Trophoblast cell (in vitro differentiated cells and primary cell): Measurements from ENCODE around the gene PAQR8.
A peak's percentile ranks its signal among the peaks of the same experiment; 100 is the strongest.

Source experiments
- DNase-seq, 2 donors: peaks; one replicate each; pipeline ENCODE4 v3.0.0-alpha.2; 2016
- H2AFZ ChIP-seq: 2 replicates; pipeline ENCODE4 v1.6.1; 2013; ENCODE audit warnings: low read length, moderate library complexity, mild to moderate bottlenecking; ENCODE audit not compliant: insufficient read depth, poor library complexity
- H2AK5ac ChIP-seq: 2 replicates; pipeline ENCODE4 v1.6.1; 2013; ENCODE audit warnings: mild to moderate bottlenecking, low read length
- H2BK120ac ChIP-seq: 2 replicates; pipeline ENCODE4 v1.6.1; 2013; ENCODE audit warnings: low read length, mild to moderate bottlenecking, moderate library complexity; ENCODE audit not compliant: insufficient read depth, poor library complexity
- H2BK12ac ChIP-seq: 2 replicates; pipeline ENCODE4 v1.6.1; 2013; ENCODE audit warnings: mild to moderate bottlenecking, low read length, moderate library complexity
- H2BK5ac ChIP-seq: 2 replicates; pipeline ENCODE4 v1.6.1; 2013; ENCODE audit warnings: low read length, low read depth, moderate library complexity, mild to moderate bottlenecking; ENCODE audit not compliant: poor library complexity
- H3K14ac ChIP-seq: 2 replicates; pipeline ENCODE4 v1.6.1; 2013; ENCODE audit warnings: mild to moderate bottlenecking, low read length
- H3K18ac ChIP-seq: 2 replicates; pipeline ENCODE4 v1.6.1; 2013; ENCODE audit warnings: mild to moderate bottlenecking, low read length
- H3K23ac ChIP-seq: 2 replicates; pipeline ENCODE4 v1.6.1; 2013; ENCODE audit warnings: low read length
- H3K27ac ChIP-seq: 2 replicates; pipeline ENCODE4 v1.5.1; 2013; ENCODE audit warnings: low read depth, mild to moderate bottlenecking, inconsistent platforms, low read length, moderate library complexity
- H3K27me3 ChIP-seq: 2 replicates; pipeline ENCODE4 v1.6.1; 2013; ENCODE audit warnings: inconsistent platforms, mild to moderate bottlenecking, low read length, moderate library complexity; ENCODE audit not compliant: insufficient read depth
- H3K36me3 ChIP-seq, 2 experiments: 1 replicate in 1 of 2; 2 replicates in 1 of 2; pipeline ENCODE4 v1.6.1; 2013; ENCODE audit warnings: low read length in 2 of 2, mild to moderate bottlenecking in 2 of 2, moderate library complexity in 1 of 2; ENCODE audit not compliant: insufficient read depth in 2 of 2, control insufficient read depth in 1 of 2
- H3K4ac ChIP-seq: 2 replicates; pipeline ENCODE4 v1.6.1; 2013; ENCODE audit warnings: low read depth, mild to moderate bottlenecking, low read length, moderate library complexity
- H3K4me1 ChIP-seq, 2 experiments: 1 replicate in 1 of 2; 2 replicates in 1 of 2; pipeline ENCODE4 v1.6.1; 2013; ENCODE audit warnings: low read length in 2 of 2, mild to moderate bottlenecking in 2 of 2, moderate library complexity in 1 of 2; ENCODE audit not compliant: insufficient read depth in 2 of 2, control insufficient read depth in 1 of 2
- H3K4me2 ChIP-seq: 2 replicates; pipeline ENCODE4 v1.6.1; 2013; ENCODE audit warnings: inconsistent platforms, mild to moderate bottlenecking, low read length, moderate library complexity
- H3K4me3 ChIP-seq: 2 replicates; pipeline ENCODE4 v1.5.1; 2013; ENCODE audit warnings: mild to moderate bottlenecking, low read depth, low read length, inconsistent platforms
- H3K79me1 ChIP-seq: one replicate; pipeline ENCODE4 v1.6.1; 2013; ENCODE audit warnings: low read length
- H3K79me2 ChIP-seq: 2 replicates; pipeline ENCODE4 v1.6.1; 2013; ENCODE audit warnings: low read length, mild to moderate bottlenecking; ENCODE audit not compliant: control insufficient read depth, insufficient read depth, poor library complexity
- H3K9ac ChIP-seq: 2 replicates; pipeline ENCODE4 v1.6.1; 2013; ENCODE audit warnings: mild to moderate bottlenecking, low read length
- H3K9me3 ChIP-seq: 2 replicates; pipeline ENCODE4 v1.6.1; 2013; ENCODE audit warnings: low read depth, mild to moderate bottlenecking, control low read depth, inconsistent platforms, low read length; ENCODE audit not compliant: insufficient read depth
- H4K12ac ChIP-seq: 2 replicates; pipeline ENCODE4 v1.6.1; 2013; ENCODE audit warnings: low read depth, mild to moderate bottlenecking, low read length, moderate library complexity
- H4K8ac ChIP-seq: 2 replicates; pipeline ENCODE4 v1.6.1; 2013; ENCODE audit warnings: low read depth, mild to moderate bottlenecking, low read length, moderate library complexity
- H4K91ac ChIP-seq: one replicate; pipeline ENCODE4 v1.6.1; 2013; ENCODE audit warnings: low read depth, mild to moderate bottlenecking, low read length, moderate library complexity
- WGBS: extraction: QIAGEN DNeasy Blood & Tissue Kit; methylation state at CpG from one replicate; pipeline ENCODE4 v1.1.7; 2013; ENCODE audit warnings: missing lambda C conversion rate; ENCODE audit not compliant: insufficient read length, insufficient coverage; ENCODE audit errors: extremely low coverage; 5-methylcytosine and 5-hydroxymethylcytosine counted together

The PAQR8 gene

DNA sequence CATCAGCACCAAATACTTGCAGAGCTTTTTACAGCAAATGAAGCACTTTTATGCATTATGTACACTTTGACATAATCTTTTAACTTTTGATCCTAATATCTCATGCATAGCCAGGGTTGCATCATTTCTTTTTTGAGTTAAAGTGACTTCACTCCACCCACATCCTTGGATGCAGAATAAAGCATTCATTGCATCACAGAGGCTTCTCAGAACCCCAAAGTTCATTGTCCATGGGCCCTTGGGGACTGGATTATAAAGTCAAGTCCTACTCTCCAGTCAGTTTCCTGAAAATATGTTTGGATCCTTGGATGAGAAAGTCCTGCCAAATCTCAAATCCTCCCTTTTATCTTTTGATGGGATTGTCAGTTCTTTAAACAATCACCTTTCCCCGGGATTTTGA lies 47.5 kb downstream of the PAQR8 start:
- Histone ChIP-seq H2BK120ac (no peak overlapping the region), H4K91ac (no peak overlapping the region), H3K18ac (no peak overlapping the region), H2BK5ac (no peak overlapping the region), H4K12ac (no peak overlapping the region), H3K27ac (no peak overlapping the region), H4K8ac (no peak overlapping the region), H3K14ac (no peak overlapping the region), H3K79me2 (no peaks in the 10 kb centered on the region), H3K4me3 (no peak overlapping the region), H3K27me3 (no peaks in the 10 kb centered on the region), H2AK5ac (no peak overlapping the region), H3K36me3 (peaks cover 7 to 15% of the 10 kb centered on the region in 2 experiments), H3K4ac (no peak overlapping the region), H3K79me1 (no peaks in the 10 kb centered on the region), H3K9ac (no peak overlapping the region), H3K4me2 (no peak overlapping the region), H2BK12ac (no peak overlapping the region), H3K23ac (no peak overlapping the region), H3K4me1 (peaks cover 5 to 12% of the 10 kb centered on the region in 2 experiments), H3K9me3 (no peaks in the 10 kb centered on the region), H2AFZ (no peak overlapping the region)
- WGBS, result no CpG with 5 or more reads among the region's 1 CpG
- DNase-seq, result no peak

DNA sequence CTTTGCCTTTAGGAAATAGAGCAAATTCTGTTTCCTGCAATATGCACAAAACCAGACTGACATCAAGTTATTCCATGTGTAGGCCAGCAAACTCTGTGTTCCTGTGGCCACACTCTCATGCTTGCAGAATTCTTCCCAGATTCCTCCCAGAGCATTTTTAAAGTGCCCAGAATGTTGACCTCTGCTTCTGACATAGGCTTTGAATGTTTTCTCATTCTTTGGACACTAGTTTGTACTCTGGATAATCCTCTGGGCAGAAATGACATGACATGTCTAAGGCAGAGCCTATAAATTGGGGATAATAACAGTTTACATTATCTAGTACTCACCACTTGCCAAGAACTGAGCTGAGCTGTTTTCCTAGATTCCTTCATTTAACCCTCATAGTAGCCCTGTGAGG lies 49.0 kb downstream of the PAQR8 start:
- H4K8ac ChIP-seq, result no peak overlapping the region
- peak; percentile 69 to 89 for DNase-seq
- H3K36me3 ChIP-seq, result peaks cover 4 to 6% of the 10 kb centered on the region in 2 experiments
- H3K4me1 ChIP-seq, result peaks cover 5 to 12% of the 10 kb centered on the region in 2 experiments
- no peak overlapping the region for H2AK5ac ChIP-seq
- no peak overlapping the region for H3K14ac ChIP-seq
- no peak overlapping the region for H4K12ac ChIP-seq
- no peaks in the 10 kb centered on the region for H3K79me1 ChIP-seq
- no peak overlapping the region for H3K4me2 ChIP-seq
- H3K27ac ChIP-seq, result no peak overlapping the region
- H4K91ac ChIP-seq, result no peak overlapping the region
- H2BK120ac ChIP-seq, result no peak overlapping the region
- no peak overlapping the region for H3K18ac ChIP-seq
- H3K9ac ChIP-seq, result no peak overlapping the region
- no peak overlapping the region for H3K4me3 ChIP-seq
- H2BK12ac ChIP-seq, result no peak overlapping the region
- H3K79me2 ChIP-seq, result no peaks in the 10 kb centered on the region
- H3K23ac ChIP-seq, result no peak overlapping the region
- no peaks in the 10 kb centered on the region for H3K27me3 ChIP-seq
- H3K4ac ChIP-seq, result no peak overlapping the region
- no peak overlapping the region for H2BK5ac ChIP-seq
- no peak overlapping the region for H2AFZ ChIP-seq
- H3K9me3 ChIP-seq, result no peaks in the 10 kb centered on the region

DNA sequence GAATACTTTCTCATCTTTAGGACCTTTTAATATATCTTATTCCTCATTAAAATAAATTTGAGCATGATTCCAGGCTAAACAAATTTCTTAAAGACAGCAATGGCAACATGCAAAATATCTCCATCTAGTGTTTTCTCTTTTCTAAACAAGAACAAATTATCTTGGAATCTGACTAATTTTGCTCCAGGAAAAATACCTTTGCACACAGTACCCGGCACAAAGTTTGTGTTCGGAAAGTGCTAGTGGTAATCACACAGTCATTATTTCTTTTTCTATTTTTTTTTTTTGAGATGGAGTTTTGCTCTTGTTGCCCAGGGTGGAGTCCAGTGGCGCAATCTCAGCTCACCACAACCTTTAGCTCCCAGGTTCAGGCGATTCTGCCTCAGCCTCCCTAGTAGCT lies 50.0 kb downstream of the PAQR8 start:
- Histone ChIP-seq H3K79me1 (peaks cover 2% of the 10 kb centered on the region), H3K4me3 (no peak overlapping the region), H3K36me3 (peaks cover 0 to 6% of the 10 kb centered on the region in 2 experiments), H3K18ac (no peak overlapping the region), H3K27me3 (no peaks in the 10 kb centered on the region), H4K91ac (no peak overlapping the region), H3K79me2 (no peaks in the 10 kb centered on the region), H3K9me3 (no peaks in the 10 kb centered on the region), H4K8ac (no peak overlapping the region), H3K14ac (no peak overlapping the region), H2BK12ac (no peak overlapping the region), H3K4ac (no peak overlapping the region), H2AK5ac (no peak overlapping the region), H3K27ac (no peak overlapping the region), H3K9ac (no peak overlapping the region), H4K12ac (no peak overlapping the region), H3K23ac (no peak overlapping the region), H2BK5ac (no peak overlapping the region), H3K4me2 (no peak overlapping the region), H2BK120ac (no peak overlapping the region), H3K4me1 (peaks cover 5 to 13% of the 10 kb centered on the region in 2 experiments), H2AFZ (no peak overlapping the region)
- DNase-seq, result peak; percentile 57 to 95
- no CpG with 5 or more reads among the region's 4 CpGs for WGBS

DNA sequence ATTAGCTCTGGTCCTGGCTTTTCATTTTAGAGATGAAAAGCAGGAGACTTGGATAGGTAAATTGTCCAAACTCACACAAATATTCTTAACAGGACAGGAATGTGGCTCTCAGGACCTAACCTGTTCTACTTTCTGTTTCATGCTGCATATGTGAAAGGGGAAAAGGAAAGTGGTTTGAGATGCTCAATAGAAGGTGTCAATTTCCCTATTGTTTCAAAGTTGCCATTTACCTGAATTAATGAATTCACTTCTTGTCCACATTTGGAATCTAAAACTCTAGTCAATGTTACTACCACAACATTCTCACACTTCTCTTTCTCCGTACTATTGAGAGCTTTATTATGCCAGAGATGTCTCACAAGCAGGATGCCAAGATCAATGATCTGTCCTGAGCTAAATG lies 53.4 kb downstream of the PAQR8 start:
- no peak overlapping the region for H4K12ac ChIP-seq
- no peak overlapping the region for H3K18ac ChIP-seq
- H2AK5ac ChIP-seq, result no peak overlapping the region
- peaks cover 2% of the 10 kb centered on the region for H3K79me2 ChIP-seq
- H3K23ac ChIP-seq, result no peak overlapping the region
- H3K79me1 ChIP-seq, result peaks cover 7% of the 10 kb centered on the region
- no peak overlapping the region for H3K4ac ChIP-seq
- no peak overlapping the region for H2BK5ac ChIP-seq
- H3K27ac ChIP-seq, result no peak overlapping the region
- no peak overlapping the region for H3K4me2 ChIP-seq
- H2BK120ac ChIP-seq, result no peak overlapping the region
- no peak overlapping the region for H3K14ac ChIP-seq
- no peaks in the 10 kb centered on the region for H3K27me3 ChIP-seq
- no peak overlapping the region for H3K4me3 ChIP-seq
- no peaks in the 10 kb centered on the region for H3K9me3 ChIP-seq
- H4K91ac ChIP-seq, result no peak overlapping the region
- no peak overlapping the region for H4K8ac ChIP-seq
- WGBS, result no CpG with 5 or more reads among the region's 1 CpG
- H3K4me1 ChIP-seq, result peaks cover 9 to 18% of the 10 kb centered on the region in 2 experiments
- no peak overlapping the region for H2AFZ ChIP-seq
- no peak overlapping the region for H3K9ac ChIP-seq
- peak in 1 of 2 donors; percentile 47 for DNase-seq
- H3K36me3 ChIP-seq, result no peaks in the 10 kb centered on the region
- H2BK12ac ChIP-seq, result no peak overlapping the region
